HCT116 (cell line): ENCODE results near the gene SPCS3. TPM values are rescaled to one million over a fixed set of nuclear protein-coding genes. Genes with fewer than 3 reads are reported as not detected.

ENCODE experiments used
- ATAC-seq: fragments of 200-7000 bp; cut with Tn5 transposase; 2 replicates; pipeline ENCODE4 v1.9.1; 2020; ENCODE audit warnings: mild to moderate bottlenecking, moderate library complexity
- BruUV-seq: library from RNA; stranded (reverse); fragments of 400-500 nt; replicated peaks from 2 replicates; lab custom pipeline; 2021; lab: Mats Ljungman, UMichigan
- CTCF ChIA-PET: fragments of 300-600 bp; sonication (Branson Sonifier 250); formaldehyde crosslinking; loops from one replicate; lab custom pipeline; 2021; ENCODE audit warnings: antibody characterized with exemption; lab: Charles Lee
- POLR2A ChIA-PET: fragments of 300-600, 350-600 bp; sonication (Branson Sonifier 250); formaldehyde crosslinking; loops from one replicate; lab custom pipeline; 2021; ENCODE audit warnings: antibody characterized with exemption; lab: Charles Lee
- RAD21 ChIA-PET, 2 experiments: fragments of 300-600 bp; sonication (Branson Sonifier 250); formaldehyde crosslinking; loops; one replicate each; lab custom pipeline; 2023; ENCODE audit warnings: low total read pairs in 2 of 2; ENCODE audit not compliant: uncharacterized antibody in 2 of 2, unreplicated experiment in 2 of 2, low non-redundant PET in 1 of 2; lab: Charles Lee
- DNase-seq: peaks from one replicate; pipeline ENCODE4 v3.0.0-alpha.2; 2010; ENCODE audit warnings: low read depth, low spot score
- H2AFZ ChIP-seq: fragments of 200-600 bp; shearing (Covaris generic), sonication (generic); 2 replicates; pipeline ENCODE4 v1.6.1; 2017; ENCODE audit warnings: low read depth, mixed run types, mixed read lengths, antibody characterized with exemption, low read length; ENCODE audit not compliant: poor library complexity, severe bottlenecking
- H3K27ac ChIP-seq: 2 replicates; pipeline ENCODE4 v1.5.1; 2012; ENCODE audit warnings: low read depth, low read length
- H3K27me3 ChIP-seq: fragments of 200-600 bp; sonication (generic); 2 replicates; pipeline ENCODE4 v1.6.1; 2016; ENCODE audit warnings: mixed run types, low read length, mixed read lengths; ENCODE audit not compliant: insufficient read depth
- H3K36me3 ChIP-seq, 2 experiments: fragments of 200-500 bp in 1 of 2; fragments of 200-600 bp in 1 of 2; sonication (Bioruptor generic) in 1 of 2; sonication (generic) in 1 of 2; 2 replicates each; pipeline versions ENCODE4 v1.5.1 to v1.6.1; 2014 to 2016; ENCODE audit warnings: low read length in 2 of 2, inconsistent platforms in 1 of 2, mixed read lengths in 1 of 2, mixed run types in 1 of 2; ENCODE audit not compliant: insufficient read depth in 2 of 2, control insufficient read depth in 1 of 2
- H3K4me1 ChIP-seq, 2 experiments: fragments of 200-600 bp in 1 of 2; sonication (generic) in 1 of 2; 2 replicates each; pipeline versions ENCODE4 v1.5.1 to v1.6.1; 2012 to 2017; ENCODE audit warnings: low read length in 2 of 2, inconsistent platforms in 1 of 2, mild to moderate bottlenecking in 1 of 2, mixed read lengths in 1 of 2, mixed run types in 1 of 2, moderate library complexity in 1 of 2; ENCODE audit not compliant: insufficient read depth in 2 of 2, control insufficient read depth in 1 of 2
- H3K4me2 ChIP-seq: fragments of 200-600 bp; sonication (generic); 2 replicates; pipeline ENCODE4 v1.6.1; 2017; ENCODE audit warnings: mixed run types, low read length, mixed read lengths
- H3K4me3 ChIP-seq, 2 experiments: fragments of 200-600 bp in 1 of 2; sonication (generic) in 1 of 2; replicated peaks in 1 of 2; 2 replicates each; pipeline ENCODE4 v1.5.1; 2011 to 2016; ENCODE audit warnings: low read length in 2 of 2, control low read depth in 1 of 2, low read depth in 1 of 2, mild to moderate bottlenecking in 1 of 2, mixed read lengths in 1 of 2, mixed run types in 1 of 2
- H3K79me2 ChIP-seq: fragments of 200-600 bp; sonication (generic); 2 replicates; pipeline ENCODE4 v1.6.1; 2017; ENCODE audit warnings: mild to moderate bottlenecking, mixed run types, low read length, moderate library complexity, mixed read lengths; ENCODE audit not compliant: insufficient read depth
- H3K9ac ChIP-seq: fragments of 200-600 bp; sonication (generic); 2 replicates; pipeline ENCODE4 v1.6.1; 2016; ENCODE audit warnings: low read length, mixed read lengths
- H3K9me2 ChIP-seq: fragments of 200-600 bp; sonication (generic), shearing (Covaris generic); 2 replicates; pipeline ENCODE4 v1.6.1; 2017; ENCODE audit warnings: mixed run types, mild to moderate bottlenecking, moderate library complexity; ENCODE audit not compliant: insufficient read depth
- H3K9me3 ChIP-seq, 2 experiments: fragments of 200-500 bp in 1 of 2; fragments of 200-600 bp in 1 of 2; sonication (Bioruptor generic) in 1 of 2; sonication (generic) in 1 of 2; 2 replicates each; pipeline ENCODE4 v1.6.1; 2014 to 2017; ENCODE audit warnings: low read length in 2 of 2, mixed read lengths in 2 of 2, inconsistent platforms in 1 of 2, low read depth in 1 of 2, mild to moderate bottlenecking in 1 of 2, mixed run types in 1 of 2, moderate library complexity in 1 of 2; ENCODE audit not compliant: control insufficient read depth in 1 of 2, insufficient read depth in 1 of 2
- H4K20me1 ChIP-seq: fragments of 200-600 bp; sonication (generic), shearing (Covaris generic); 2 replicates; pipeline ENCODE4 v1.6.1; 2017; ENCODE audit warnings: mixed run types, mild to moderate bottlenecking, moderate library complexity; ENCODE audit not compliant: insufficient read depth
- CTCF ChIP-seq, 3 experiments: fragments of 200-600 bp in 1 of 3; sonication (generic) in 1 of 3; IDR thresholded peaks in 2 of 3; conservative IDR thresholded peaks in 1 of 3; 2 replicates each; pipeline ENCODE4 v1.5.1; 2012 to 2017; ENCODE audit warnings: low read depth in 2 of 3, low read length in 2 of 3, antibody characterized with exemption in 1 of 3, borderline replicate concordance in 1 of 3, control low read depth in 1 of 3, mild to moderate bottlenecking in 1 of 3, mixed read lengths in 1 of 3, mixed run types in 1 of 3, moderate library complexity in 1 of 3; ENCODE audit not compliant: insufficient read depth in 1 of 3
- EGR1 ChIP-seq: IDR thresholded peaks from 2 replicates; pipeline ENCODE4 v1.6.1; 2012; ENCODE audit warnings: low read depth
- EZH2 ChIP-seq: fragments of 200-600 bp; sonication (generic); IDR thresholded peaks from 2 replicates; pipeline ENCODE4 v1.6.1; 2017; ENCODE audit warnings: antibody characterized with exemption, mixed run types
- REST ChIP-seq: IDR thresholded peaks from 2 replicates; pipeline ENCODE4 v1.6.1; 2012; ENCODE audit warnings: low read depth
- SRF ChIP-seq: IDR thresholded peaks from 2 replicates; pipeline ENCODE4 v1.6.1; 2012; ENCODE audit warnings: low read depth
- ZFX ChIP-seq: fragments of 450-650 bp; IDR thresholded peaks from 2 replicates; pipeline ENCODE4 v1.6.1; 2017
- intact Hi-C: fragments of 100-400 bp; cut with micrococcal nuclease; formaldehyde crosslinking; loops from 2 replicates; pipeline ENCODE4 v1.10.0; 2022
- total RNA-seq: library from RNA; stranded (reverse); gene quantifications from one replicate; pipeline ENCODE4 v1.2.1, GENCODE V29; 2021; ENCODE audit not compliant: unreplicated experiment

The SPCS3 gene
- total RNA-seq, 1 experiment from 2014 or later: 135 TPM

GRCh38 chr4:176334066-176334465 lies 14.3 kb downstream of the SPCS3 start:
- POLR2A ChIA-PET: no interaction called here
- Histone ChIP-seq H3K9me3 (no peaks in the 10 kb centered on the region), H3K4me1 (no peaks in the 10 kb centered on the region), H3K4me2 (no peak overlapping the region), H3K4me3 (no peak overlapping the region), H3K27ac (no peak overlapping the region), H3K9me2 (no peaks in the 10 kb centered on the region), H3K79me2 (peaks cover 13% of the 10 kb centered on the region; the same call in 1 of the 2 replicates), H3K27me3 (no peaks in the 10 kb centered on the region), H4K20me1 (no peaks in the 10 kb centered on the region), H3K36me3 (no peaks in the 10 kb centered on the region), H2AFZ (no peak overlapping the region), H3K9ac (no peak overlapping the region)
- no TSS peak for BruUV-seq
- DNase-seq: no peak
- RAD21 ChIA-PET: no interaction called here
- intact Hi-C loops: no loop called here
- no peak for ATAC-seq
- TF ChIP-seq ZFX: no peak
- TF ChIP-seq REST: no peak
- no peak for TF ChIP-seq SRF
- no peak for TF ChIP-seq CTCF (IDR thresholded peaks at IDR 0.05 in 2 of 3, conservative IDR thresholded peaks at IDR 0.05 in 1 of 3; ENCODE audit: borderline replicate concordance in 1 of 3, insufficient read depth in 1 of 3, low read depth in 2 of 3, low read length in 2 of 3)
- TF ChIP-seq EZH2: no peak
- no peak for TF ChIP-seq EGR1
- CTCF ChIA-PET: no interaction called here
